Measurements from ENCODE around the gene HOXA5. TPM values are rescaled to one million over a fixed set of nuclear protein-coding genes. Genes with fewer than 3 reads are reported as not detected.

Gene HOXA5
- total RNA-seq, 1 experiment from 2014 or later: 7.5 TPM

GRCh38 chr7:27116962-27117886 lies 26.3 kb downstream of the HOXA5 start:
- H3K9me2 ChIP-seq (replicated peaks; ENCODE audit: low read length): no peaks in the 10 kb centered on the region
- H3F3A ChIP-seq (ENCODE audit: low read length, unreplicated experiment): peaks cover 3% of the 10 kb centered on the region
- CTCF ChIA-PET: no interaction called here
- DNase-seq (no peak), ATAC-seq (no peak)
- no peak overlapping the region for H3K9ac ChIP-seq (ENCODE audit: low read length)
- H3K4me1 ChIP-seq (ENCODE audit: insufficient read depth, low read length): peaks cover 28% of the 10 kb centered on the region
- H3K4me2 ChIP-seq (ENCODE audit: low read length): 0 out of 2 replicates have a peak overlapping the region, but pooled peaks have one; percentile 98
- H3K79me2 ChIP-seq (ENCODE audit: low read length): peaks cover 67% of the 10 kb centered on the region
- H3K36me3 ChIP-seq (ENCODE audit: low read depth, low read length): no peaks in the 10 kb centered on the region; the same call in 1 of the 2 replicates
- H2AFZ ChIP-seq (ENCODE audit: low read length): no peak overlapping the region
- H4K20me1 ChIP-seq (ENCODE audit: low read length): no peaks in the 10 kb centered on the region
- H3K4me3 ChIP-seq (ENCODE audit: low read length): no peak overlapping the region
- TF ChIP-seq, protein P1, sequence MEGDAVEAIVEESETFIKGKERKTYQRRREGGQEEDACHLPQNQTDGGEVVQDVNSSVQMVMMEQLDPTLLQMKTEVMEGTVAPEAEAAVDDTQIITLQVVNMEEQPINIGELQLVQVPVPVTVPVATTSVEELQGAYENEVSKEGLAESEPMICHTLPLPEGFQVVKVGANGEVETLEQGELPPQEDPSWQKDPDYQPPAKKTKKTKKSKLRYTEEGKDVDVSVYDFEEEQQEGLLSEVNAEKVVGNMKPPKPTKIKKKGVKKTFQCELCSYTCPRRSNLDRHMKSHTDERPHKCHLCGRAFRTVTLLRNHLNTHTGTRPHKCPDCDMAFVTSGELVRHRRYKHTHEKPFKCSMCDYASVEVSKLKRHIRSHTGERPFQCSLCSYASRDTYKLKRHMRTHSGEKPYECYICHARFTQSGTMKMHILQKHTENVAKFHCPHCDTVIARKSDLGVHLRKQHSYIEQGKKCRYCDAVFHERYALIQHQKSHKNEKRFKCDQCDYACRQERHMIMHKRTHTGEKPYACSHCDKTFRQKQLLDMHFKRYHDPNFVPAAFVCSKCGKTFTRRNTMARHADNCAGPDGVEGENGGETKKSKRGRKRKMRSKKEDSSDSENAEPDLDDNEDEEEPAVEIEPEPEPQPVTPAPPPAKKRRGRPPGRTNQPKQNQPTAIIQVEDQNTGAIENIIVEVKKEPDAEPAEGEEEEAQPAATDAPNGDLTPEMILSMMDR (conservative IDR thresholded peaks at IDR 0.05; ENCODE audit: low read depth, low read length): no peak
- TF ChIP-seq EZH2 (IDR thresholded peaks at IDR 0.05; ENCODE audit: low read length, unreplicated experiment) (no peak), EZH2phosphoT487 (IDR thresholded peaks at IDR 0.05; ENCODE audit: borderline replicate concordance, low read length) (no peak)
- POLR2A ChIA-PET (ENCODE audit: unreplicated experiment): no interaction called here
- BruUV-seq (replicated peaks): no TSS peak
- H3K27me3 ChIP-seq (ENCODE audit: low read length): no peaks in the 10 kb centered on the region
- intact Hi-C loops (cut with micrococcal nuclease): no loop called here
- H3K27ac ChIP-seq (ENCODE audit: low read length): no peak overlapping the region
- no peaks in the 10 kb centered on the region for H3K9me3 ChIP-seq (ENCODE audit: low read length)

DNA sequence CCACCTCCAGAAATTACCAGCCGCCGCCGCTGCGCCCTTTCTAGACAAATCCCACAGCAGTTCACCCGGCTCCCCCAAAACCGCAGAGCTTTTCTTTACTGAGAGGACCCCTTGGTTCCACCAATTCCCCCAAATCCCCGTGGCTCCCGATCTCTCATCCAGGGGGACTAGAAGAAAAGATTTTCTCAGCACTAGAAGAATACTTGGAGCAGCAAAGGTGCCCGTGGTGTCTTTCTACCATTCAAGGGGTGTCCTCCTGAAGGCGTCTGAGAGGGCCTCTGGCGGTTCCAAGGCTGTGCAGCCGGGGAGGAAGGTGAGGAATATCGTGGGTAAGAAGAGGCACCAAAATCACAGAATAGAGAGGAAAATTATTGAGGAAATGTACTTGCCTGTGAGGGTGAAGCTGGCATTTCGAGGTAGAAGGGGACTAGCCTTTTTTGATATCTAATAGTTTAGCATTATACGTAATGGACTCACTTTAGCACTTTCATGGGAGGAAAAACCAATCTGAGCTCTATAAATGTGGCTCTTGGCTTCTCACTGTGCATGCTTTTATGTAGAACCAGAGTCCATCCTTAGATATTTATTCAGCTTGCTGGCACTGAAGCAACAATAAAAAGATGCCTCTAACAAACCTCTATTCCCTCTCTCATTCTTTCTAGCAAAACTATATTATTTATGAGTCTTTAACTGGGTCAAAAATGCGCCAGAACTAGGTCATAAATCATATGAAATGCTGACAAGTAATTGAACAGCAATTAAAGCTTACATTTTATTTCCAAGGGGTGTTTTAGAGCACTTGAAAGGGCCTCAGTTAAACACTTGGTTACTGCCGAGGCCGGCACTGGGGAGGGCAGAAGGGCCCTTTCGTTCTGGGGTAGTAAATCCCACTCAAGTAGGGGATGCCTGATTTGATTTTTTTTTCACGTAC lies 27.2 kb downstream of the HOXA5 start:
- Histone ChIP-seq H4K20me1 (ENCODE audit: low read length) (no peaks in the 10 kb centered on the region), H2AFZ (ENCODE audit: low read length) (no peak overlapping the region), H3K9ac (ENCODE audit: low read length) (no peak overlapping the region; the same call in 1 of the 2 replicates), H3K79me2 (ENCODE audit: low read length) (peaks cover 68% of the 10 kb centered on the region), H3K9me2 (replicated peaks; ENCODE audit: low read length) (no peaks in the 10 kb centered on the region), H3K4me2 (ENCODE audit: low read length) (peak overlapping the region; percentile 98), H3K36me3 (ENCODE audit: low read depth, low read length) (no peaks in the 10 kb centered on the region; the same call in 1 of the 2 replicates), H3K27me3 (ENCODE audit: low read length) (no peaks in the 10 kb centered on the region), H3K4me1 (ENCODE audit: insufficient read depth, low read length) (peaks cover 37% of the 10 kb centered on the region), H3K27ac (ENCODE audit: low read length) (peak overlapping the region; percentile 84), H3F3A (ENCODE audit: low read length, unreplicated experiment) (peaks cover 3% of the 10 kb centered on the region), H3K9me3 (ENCODE audit: low read length) (no peaks in the 10 kb centered on the region), H3K4me3 (ENCODE audit: low read length) (peak overlapping the region; percentile 66)
- CTCF ChIA-PET: no interaction called here
- TF ChIP-seq EZH2 (IDR thresholded peaks at IDR 0.05; ENCODE audit: low read length, unreplicated experiment) (no peak), EZH2phosphoT487 (IDR thresholded peaks at IDR 0.05; ENCODE audit: borderline replicate concordance, low read length) (no peak)
- TF ChIP-seq, protein P1 (conservative IDR thresholded peaks at IDR 0.05; ENCODE audit: low read depth, low read length): no peak
- POLR2A ChIA-PET (ENCODE audit: unreplicated experiment): interaction anchor here (0.6 to 1.0 kb wide), 2 partner anchors 36 to 75 kb away, joined by 3 to 5 read pairs; partner anchors contain the start of gene HOXA3
- no TSS peak for BruUV-seq (replicated peaks)
- DNase-seq: no peak
- no peak for ATAC-seq
- intact Hi-C loops (cut with micrococcal nuclease): no loop called here

All from PC-3 (cell line).